Measurements from ENCODE around the gene NBPF1.
A peak's percentile ranks its signal among the peaks of the same experiment; 100 is the strongest.
"Not testable (repeated sequence)": the region's sequence is repeated elsewhere in the genome, so short reads cannot be mapped to it uniquely, and the experiment has no call there.

The NBPF1 gene

DNA sequence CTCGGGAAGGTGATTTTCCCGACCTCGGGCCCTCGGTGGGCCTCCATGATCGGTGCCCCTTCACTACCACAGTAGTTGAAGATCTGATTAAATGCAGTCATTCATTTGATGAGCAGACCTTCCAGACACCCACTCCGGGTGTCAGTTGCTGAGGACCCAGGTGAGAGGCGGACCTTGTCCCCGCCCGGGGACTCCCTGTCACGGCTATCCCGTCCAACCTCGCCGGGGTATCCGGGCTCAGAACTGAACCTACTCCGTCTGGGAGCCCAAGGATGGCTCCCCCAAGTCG, 30.8 kb upstream of the NBPF1 start:
- Mint-ChIP-seq H3K4me3 (no peak overlapping the region), H3K27ac (no peak overlapping the region), H3K4me1 (no peaks in the 10 kb centered on the region), H3K27me3 (no peaks in the 10 kb centered on the region), H3K9me3 (no peaks in the 10 kb centered on the region)
- no peak for DNase-seq
- ATAC-seq, result peak; percentile 59

DNA sequence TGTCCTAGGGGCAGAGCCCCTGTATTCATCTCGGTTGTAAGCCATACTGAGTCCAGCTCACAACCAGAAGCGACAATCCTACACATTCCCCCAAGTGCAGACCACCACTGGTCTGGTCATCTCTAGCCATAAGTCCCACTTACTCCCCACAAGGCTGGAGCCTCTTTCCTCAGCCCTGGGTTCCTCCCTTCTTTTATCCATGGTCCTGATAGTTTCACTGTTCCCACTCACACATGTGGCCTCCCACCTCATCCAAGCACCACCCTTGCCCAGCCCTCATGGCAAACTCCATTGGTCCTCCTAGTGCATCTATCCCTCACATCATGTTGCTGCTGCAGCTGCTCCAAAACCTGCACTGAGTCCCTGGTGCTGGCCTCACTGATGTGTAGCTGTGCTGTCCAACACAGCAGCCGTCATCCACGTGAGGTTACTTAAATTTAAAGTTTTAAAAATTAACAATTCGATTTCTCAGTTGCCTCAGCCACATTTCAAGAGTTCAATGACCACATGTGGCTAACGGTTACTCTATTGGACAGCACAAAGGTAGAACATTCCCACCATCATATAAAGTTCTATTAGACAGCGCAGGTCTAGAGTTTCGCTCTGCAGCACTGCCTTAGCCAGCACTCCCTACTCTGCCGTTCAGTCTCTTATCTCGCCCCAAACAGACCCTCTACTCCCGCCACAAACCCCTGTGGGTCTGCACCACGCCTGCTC, 30.3 kb upstream of the NBPF1 start:
- not testable (repeated sequence) for H3K9me3 Mint-ChIP-seq, H3K27me3 Mint-ChIP-seq, H3K4me1 Mint-ChIP-seq, H3K4me3 Mint-ChIP-seq, H3K27ac Mint-ChIP-seq
- peak in 1 of 2 donors; percentile 18 for DNase-seq
- peak; percentile 3 for ATAC-seq

DNA sequence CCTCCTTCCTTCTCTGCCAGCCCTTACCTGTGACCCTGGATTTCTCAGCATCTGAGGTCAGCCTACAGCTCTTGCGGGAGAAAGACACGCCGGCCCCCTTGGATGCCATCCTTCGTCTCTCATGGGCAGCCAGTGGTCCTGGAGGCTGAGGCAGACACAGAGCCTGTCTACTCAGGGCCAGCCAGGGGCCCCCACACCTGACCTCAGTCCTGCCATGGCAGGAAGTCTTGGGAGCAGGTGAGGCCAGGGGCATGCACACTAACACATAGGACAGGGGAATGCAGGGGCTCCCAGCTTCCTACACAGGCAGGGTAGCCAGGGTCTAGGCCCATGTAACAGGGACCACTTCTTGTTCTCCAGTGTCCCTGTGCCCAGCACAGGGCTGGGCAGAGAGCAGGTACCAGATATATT, 29.6 kb upstream of the NBPF1 start:
- not testable (repeated sequence) for H3K4me1 Mint-ChIP-seq, ATAC-seq, H3K9me3 Mint-ChIP-seq, H3K4me3 Mint-ChIP-seq, H3K27ac Mint-ChIP-seq, H3K27me3 Mint-ChIP-seq
- peak in 1 of 2 donors; percentile 14 for DNase-seq

DNA sequence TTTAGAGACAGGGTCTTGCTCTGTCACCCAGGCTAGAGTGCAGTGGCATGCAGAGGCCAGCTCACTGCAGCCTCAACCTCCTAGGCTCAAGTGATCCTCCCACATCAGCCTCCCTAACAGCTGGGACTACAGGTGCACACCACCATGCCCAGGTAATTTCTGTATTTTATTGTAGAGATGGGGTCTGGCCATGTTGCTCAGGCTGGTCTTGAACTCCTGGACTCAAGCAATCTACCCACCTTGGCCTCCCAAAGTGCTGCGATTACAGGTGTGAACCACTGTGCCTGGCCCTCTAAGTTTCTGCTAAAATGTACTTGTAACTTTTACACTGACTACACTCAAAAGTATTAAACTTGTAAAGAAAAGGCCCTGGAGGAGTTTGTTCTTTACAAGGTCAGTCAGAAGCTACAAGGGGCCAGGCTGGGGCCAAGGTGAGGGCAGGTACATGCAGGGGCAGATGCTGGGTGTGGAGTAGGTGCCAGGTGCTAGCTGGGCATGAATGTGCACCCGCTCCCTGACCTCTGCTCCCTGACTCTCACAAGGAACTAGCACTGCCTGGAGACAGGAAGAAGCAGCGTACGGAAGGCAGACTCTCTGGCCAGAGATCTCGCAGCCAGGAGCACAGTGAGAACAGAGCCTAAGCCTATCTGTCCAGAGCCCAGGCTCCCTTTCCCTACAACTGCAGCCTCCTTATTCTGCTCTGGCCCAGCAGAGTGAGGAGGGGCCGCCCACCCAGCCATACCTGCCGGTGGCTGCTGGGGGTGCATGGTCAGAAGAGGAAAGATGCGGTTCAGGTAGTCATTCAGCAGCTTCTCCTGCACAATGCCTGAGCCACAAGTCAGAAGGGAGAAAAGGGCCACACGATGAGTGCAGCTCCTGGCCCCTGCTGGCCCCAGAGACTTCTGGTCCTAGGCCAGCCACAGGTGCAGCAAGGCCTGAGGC, 28.9 kb upstream of the NBPF1 start:
- H3K9me3 Mint-ChIP-seq, H3K27ac Mint-ChIP-seq, H3K27me3 Mint-ChIP-seq, ATAC-seq, H3K4me1 Mint-ChIP-seq, H3K4me3 Mint-ChIP-seq: not testable (repeated sequence)
- peak in 1 of 2 donors; percentile 11 for DNase-seq

DNA sequence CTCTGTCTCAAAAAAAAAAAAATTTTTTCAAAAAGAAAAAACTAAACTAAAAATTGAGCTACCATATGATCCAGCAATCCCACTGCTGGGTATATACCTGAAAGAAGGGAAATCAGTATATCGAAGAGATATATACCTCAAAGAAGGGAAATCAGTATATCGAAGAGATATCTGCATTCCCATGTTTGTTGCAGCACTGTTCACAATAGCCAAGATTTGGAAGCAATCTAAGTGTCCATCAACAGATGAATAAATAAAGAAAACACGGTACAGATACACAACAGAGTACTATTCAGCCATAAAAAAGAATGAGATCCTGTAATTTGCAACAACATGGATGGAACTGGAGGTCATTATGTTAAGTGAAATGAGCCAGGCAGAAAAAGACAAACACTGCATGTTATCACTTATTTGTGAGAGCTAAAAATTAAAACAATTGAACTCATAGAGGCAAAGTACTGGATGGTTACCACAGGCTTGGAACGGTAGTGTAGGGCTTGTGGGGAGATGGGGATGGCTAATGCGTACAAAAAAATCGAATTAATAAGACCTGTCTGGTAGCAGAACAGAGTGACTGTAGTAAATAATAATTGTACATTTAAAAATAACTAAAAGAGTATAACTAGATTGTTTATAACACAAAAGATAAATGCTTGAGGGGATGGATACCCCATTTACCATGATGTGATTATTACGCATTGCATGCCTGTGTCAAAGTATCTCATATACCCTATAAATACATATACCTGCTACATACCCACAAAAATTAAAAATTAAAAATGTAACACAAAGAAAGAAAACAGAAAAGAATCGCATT, 28.0 kb upstream of the NBPF1 start:
- not testable (repeated sequence) for H3K9me3 Mint-ChIP-seq, H3K4me1 Mint-ChIP-seq, H3K4me3 Mint-ChIP-seq, H3K27me3 Mint-ChIP-seq, H3K27ac Mint-ChIP-seq, ATAC-seq, DNase-seq

DNA sequence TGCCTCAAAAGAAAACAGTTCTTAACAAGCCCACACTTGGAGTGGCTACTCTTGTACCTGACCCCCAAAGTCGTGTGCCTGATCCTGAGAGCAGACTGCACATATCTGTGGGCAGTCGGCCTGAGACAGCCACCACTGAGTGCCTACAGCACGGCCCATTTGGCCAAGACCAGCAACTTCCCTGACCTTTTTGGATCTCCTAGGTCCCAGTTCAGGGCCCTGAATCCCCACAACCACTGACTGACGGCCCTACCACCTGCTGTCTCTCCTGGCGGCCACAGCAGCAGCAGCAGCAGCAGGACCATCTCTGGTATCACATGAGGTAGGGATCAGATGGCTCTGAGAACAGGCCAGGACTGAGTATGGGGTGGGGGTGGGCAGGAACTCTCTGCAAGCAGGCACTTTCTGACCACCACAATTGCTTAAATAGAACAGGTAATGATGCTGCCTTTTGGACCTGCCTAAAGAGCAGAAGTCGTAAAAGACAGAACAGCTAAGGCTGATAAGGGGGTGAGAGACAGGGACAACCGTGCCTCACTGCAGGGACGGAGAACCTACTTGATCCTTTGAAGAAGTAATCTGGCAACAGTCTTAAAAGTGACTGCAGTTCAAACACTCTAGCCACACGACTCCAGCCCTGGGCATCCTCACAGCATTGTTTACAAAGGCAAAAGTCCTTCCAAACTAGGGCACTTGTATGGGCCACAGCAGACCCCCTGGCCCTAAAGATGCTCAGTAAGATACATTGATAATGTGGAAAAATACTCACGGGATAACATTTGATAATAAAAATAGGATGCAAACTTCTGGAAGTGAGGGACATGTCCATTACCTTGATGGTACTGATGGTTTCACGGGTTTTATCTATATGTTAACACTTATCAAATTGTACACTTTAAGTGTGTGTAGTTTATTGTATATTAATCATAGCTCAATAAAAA, 26.0 kb upstream of the NBPF1 start:
- not testable (repeated sequence) for H3K9me3 Mint-ChIP-seq, H3K4me1 Mint-ChIP-seq, ATAC-seq, H3K27me3 Mint-ChIP-seq, H3K4me3 Mint-ChIP-seq, H3K27ac Mint-ChIP-seq
- DNase-seq, result peak in 1 of 2 donors; percentile 8

DNA sequence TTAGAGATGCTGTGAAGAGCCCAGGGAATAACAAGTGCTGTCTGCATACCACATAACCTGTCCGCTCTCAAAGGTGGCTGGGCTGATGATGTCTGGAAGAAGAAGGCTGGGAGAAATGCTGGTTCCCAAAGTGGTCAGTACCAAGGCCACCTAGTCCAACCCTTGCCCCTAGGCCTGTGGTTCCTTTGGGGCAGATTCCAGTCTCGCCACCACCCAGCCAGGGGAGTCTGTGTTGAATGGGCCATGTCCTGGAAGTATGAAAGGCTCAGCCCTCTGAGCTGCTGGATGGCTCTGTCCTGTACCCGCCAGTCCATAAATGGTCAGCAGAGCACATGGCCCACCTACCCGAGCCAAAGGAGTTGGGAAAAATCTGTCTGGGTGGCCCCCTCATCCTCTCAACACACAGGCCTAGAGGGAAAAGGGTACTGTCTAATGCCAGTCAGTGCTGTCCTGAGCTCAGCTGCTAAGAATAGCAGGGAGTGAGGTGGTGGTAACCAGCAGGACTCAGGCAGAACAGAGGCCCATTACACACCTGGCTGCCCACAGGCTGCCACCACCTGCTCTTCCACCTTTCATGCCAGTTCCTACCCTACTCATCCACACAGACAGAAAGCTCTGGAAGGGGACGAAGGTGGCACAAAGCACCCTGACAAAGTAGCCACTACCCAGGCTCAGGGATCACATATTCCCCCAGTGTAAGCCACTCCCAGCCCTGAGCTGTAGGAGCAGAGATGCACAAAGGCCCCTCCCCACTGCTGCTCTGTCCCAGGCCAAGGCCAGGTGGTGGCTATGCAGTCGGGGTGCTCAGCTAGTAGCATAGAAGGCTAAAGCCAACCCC, 24.8 kb upstream of the NBPF1 start:
- H3K27me3 Mint-ChIP-seq, H3K4me1 Mint-ChIP-seq, H3K4me3 Mint-ChIP-seq, H3K9me3 Mint-ChIP-seq, H3K27ac Mint-ChIP-seq: not testable (repeated sequence)
- ATAC-seq (peak; percentile 24), DNase-seq (peak in 1 of 2 donors; percentile 11)

DNA sequence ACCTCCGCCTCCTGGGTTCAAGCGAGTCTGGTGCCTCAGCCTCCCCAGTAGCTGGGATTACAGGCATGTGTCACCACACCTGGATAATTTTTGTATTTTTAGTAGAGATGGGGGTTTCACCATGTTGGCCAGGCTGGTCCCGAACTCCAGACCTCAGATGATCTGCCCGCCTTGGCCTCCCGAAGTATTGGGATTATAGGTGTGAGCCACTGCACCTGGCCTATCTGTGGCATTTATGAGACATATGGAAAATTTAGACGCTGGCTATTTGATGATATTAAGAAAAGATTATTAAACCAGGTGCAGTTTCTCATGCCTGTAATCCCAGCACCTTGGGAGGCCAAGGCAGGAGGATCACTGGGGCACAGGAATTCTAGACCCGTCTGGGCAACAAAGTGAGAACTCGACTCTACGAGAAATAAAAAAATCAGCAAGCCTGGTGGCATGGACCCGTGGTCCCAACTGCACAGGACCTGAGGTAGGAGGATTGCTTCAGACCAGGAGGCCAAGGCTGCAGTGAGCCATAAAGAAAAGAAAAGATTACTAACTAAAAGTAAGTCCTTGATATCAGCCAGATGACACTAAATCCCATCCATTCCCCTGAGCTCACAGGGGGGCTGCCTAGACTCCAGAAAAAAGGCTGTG, 23.3 kb upstream of the NBPF1 start:
- H3K4me1 Mint-ChIP-seq, H3K27ac Mint-ChIP-seq, H3K9me3 Mint-ChIP-seq, H3K4me3 Mint-ChIP-seq, H3K27me3 Mint-ChIP-seq, ATAC-seq: not testable (repeated sequence)
- peak in 1 of 2 donors; percentile 8 for DNase-seq

DNA sequence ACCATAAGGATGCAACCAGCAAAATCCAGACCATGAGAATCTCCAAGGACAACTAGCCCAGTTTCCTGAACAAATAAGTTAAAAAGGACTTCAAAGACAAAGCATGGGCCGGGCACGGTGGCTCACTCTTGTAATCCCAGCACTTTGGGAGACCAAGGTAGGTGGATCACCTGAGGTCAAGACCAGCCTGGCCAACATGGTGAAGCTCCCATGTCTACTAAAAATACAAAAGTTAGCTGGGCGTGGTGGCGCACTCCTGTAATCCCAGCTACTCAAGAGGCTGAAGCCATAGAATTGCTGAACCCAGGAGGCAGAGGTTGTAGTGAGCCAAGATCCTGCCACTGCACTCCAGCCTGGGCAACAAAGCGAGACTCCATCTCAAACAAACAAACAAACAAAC, 22.6 kb upstream of the NBPF1 start:
- DNase-seq, result peak in 1 of 2 donors; percentile 9
- not testable (repeated sequence) for H3K27ac Mint-ChIP-seq, ATAC-seq, H3K4me3 Mint-ChIP-seq, H3K9me3 Mint-ChIP-seq, H3K27me3 Mint-ChIP-seq, H3K4me1 Mint-ChIP-seq

DNA sequence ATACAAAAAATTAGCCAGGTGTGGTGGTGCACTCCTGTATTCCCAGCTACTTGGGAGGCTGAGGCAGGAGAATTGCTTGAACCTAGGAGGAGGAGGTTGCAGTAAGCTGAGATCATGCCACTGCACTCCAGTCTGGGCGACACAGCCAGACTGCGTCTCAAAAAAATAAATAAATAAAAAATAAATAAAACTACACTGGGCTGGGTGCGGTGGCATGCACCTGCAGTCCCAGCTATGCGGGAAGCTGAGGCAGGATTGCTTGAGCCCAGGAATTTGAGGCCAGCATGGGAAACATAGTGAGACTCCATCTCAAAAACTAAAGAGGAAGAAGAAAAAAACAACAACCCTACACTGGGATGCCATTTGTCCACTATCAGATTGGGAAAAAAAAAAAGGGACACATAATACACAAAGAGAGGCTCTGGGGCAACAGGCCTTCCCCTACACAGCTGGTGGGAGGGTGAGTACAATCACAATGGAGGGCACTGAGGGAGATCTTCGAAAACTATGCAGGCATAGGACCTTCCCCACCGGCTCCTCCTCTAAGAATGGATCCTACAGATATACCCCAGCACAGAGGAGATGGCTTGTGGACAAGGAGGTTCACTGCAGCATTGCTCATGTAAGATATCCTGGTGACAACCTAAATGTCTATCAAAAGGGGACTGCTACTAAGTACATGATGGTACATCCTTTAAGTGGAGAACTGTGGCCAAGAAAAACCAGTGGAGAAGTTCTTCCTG, 20.3 kb upstream of the NBPF1 start:
- H3K9me3 Mint-ChIP-seq, ATAC-seq, H3K27me3 Mint-ChIP-seq, H3K27ac Mint-ChIP-seq, H3K4me1 Mint-ChIP-seq, H3K4me3 Mint-ChIP-seq: not testable (repeated sequence)
- peak in 1 of 2 donors; percentile 8 for DNase-seq

DNA sequence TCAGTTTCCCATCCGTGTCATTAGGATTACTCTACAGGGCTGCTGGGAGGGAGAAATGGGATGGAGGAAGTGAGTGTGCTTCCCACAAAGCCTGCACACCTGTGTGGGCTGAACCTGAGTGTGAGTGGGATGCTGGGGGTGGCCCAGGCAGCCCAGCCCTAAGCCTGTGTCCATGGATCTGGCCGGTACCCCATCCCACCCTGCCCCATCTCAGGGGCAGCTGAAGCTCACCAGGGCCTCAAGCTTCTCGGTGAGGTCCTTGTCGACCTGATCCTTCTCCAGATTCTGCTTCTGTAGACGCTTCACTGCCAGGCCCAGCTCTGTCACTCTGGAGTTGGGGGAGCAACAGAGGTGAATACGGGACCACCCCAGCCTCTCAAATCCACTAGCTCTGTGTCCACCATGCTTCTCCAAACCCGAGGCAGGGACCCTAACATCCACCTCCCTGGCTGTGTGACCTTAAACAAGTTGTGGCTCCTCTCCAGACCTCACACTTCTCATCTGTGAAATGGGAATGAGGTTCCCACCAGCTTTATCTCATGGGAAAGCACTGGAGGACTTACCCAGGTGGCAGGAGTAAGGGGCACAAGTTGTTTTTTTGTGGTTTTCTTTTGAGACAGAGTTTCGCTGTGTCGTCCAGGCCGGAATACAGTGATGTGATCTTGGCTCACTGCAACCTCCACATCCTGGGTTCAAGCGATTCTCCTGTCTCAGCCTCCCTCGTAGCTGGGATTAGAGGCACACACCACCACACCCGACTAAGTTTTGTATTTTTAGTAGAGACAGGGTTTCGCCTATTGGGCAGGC, 18.9 kb upstream of the NBPF1 start:
- H3K27ac Mint-ChIP-seq, H3K27me3 Mint-ChIP-seq, H3K4me3 Mint-ChIP-seq, H3K9me3 Mint-ChIP-seq, ATAC-seq, H3K4me1 Mint-ChIP-seq: not testable (repeated sequence)
- DNase-seq, result peak in 1 of 2 donors; percentile 10

DNA sequence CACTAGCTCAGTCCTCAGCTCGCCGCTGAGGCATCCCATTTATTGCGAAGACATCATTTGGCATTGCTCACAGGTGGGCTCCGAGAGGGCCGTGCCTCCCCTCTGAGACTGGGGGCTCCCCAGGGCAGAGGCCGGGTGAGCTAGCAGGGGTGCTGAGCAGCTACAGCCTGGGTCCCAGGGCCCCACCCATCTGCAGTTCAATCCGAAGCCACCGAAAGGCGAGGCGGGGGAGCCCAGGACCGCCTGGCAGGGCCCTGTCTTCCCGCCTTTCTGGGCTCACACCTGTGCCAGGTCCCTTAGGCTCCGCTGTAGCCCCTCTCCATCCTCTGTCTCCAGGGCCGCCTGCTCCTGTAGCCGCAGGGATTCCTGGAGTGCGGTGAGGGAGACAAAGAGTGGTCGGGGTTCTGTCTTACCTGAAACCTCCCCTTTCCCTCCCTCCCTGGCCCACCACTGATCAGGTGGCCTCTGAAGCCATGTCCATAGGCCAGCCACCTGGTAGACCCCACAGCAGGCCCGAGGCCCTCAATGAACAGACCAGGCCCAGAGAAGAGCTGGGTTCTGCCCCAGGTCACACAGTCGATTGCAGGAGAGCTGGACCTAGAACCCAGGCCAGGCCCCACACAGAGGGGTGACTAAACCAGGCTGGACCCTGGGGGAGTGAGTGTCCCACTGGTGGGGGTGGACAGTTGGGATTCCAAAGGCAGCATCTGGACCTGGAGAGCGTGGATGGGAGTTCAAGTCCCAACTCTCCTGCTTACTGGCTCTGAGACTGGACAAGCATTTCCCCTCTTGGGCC, 18.1 kb upstream of the NBPF1 start:
- Mint-ChIP-seq H3K9me3 (no peaks in the 10 kb centered on the region), H3K4me1 (no peaks in the 10 kb centered on the region), H3K27me3 (no peaks in the 10 kb centered on the region), H3K4me3 (no peak overlapping the region), H3K27ac (peak overlapping the region in 1 of 2 donors; percentile 67)
- ATAC-seq (peak; percentile 20), DNase-seq (peak in 1 of 2 donors; percentile 16)

All from stimulated activated naive CD8-positive, alpha-beta T cell treated with anti-CD3 and anti-CD28 coated beads, Interleukin-15, amount 100 ng/mL, for 72 hours (primary cell).